OCI-LY3 (cell line): ENCODE measurements around the gene TRRAP.
A peak's percentile ranks its signal among the peaks of the same experiment; 100 is the strongest.
"Not testable (repeated sequence)": the region's sequence is repeated elsewhere in the genome, so short reads cannot be mapped to it uniquely, and the experiment has no call there.

ENCODE experiments used
- H2AFZ ChIP-seq: fragments of 200-600, 300-600 bp; shearing (Covaris generic); 2 replicates; pipeline ENCODE4 v1.6.0; 2014; ENCODE audit warnings: antibody characterized with exemption, low read depth, low read length
- H3K27ac ChIP-seq: fragments of 200-600, 300-600 bp; sonication (generic); 2 replicates; pipeline ENCODE4 v1.5.1; 2014; ENCODE audit warnings: mild to moderate bottlenecking, low read length, moderate library complexity, mixed read lengths
- H3K27me3 ChIP-seq: fragments of 200-600, 300-600 bp; sonication (generic); 2 replicates; pipeline ENCODE4 v1.6.1; 2014; ENCODE audit warnings: low read depth, low read length, mixed read lengths
- H3K36me3 ChIP-seq: fragments of 200-600, 300-600 bp; sonication (generic); replicated peaks from 2 replicates; pipeline ENCODE3; 2014; ENCODE audit warnings: low read depth, low read length, mixed read lengths
- H3K4me1 ChIP-seq: fragments of 300-600, 200-600 bp; sonication (generic); 2 replicates; pipeline ENCODE4 v1.6.1; 2014; ENCODE audit warnings: low read length, mixed read lengths
- H3K4me2 ChIP-seq: fragments of 200-600, 300-600 bp; sonication (generic); 2 replicates; pipeline ENCODE4 v1.6.1; 2014; ENCODE audit warnings: low read length, mixed read lengths
- H3K4me3 ChIP-seq: fragments of 300-600, 200-600 bp; sonication (generic); 2 replicates; pipeline ENCODE4 v1.5.1; 2014; ENCODE audit warnings: antibody characterized with exemption, mild to moderate bottlenecking, low read length, moderate library complexity
- H3K79me2 ChIP-seq: fragments of 300-600, 200-600 bp; shearing (Covaris generic); 2 replicates; pipeline ENCODE4 v1.6.1; 2014; ENCODE audit warnings: mild to moderate bottlenecking, low read length, mixed read lengths
- H3K9ac ChIP-seq: fragments of 300-600, 200-600 bp; shearing (Covaris generic); 2 replicates; pipeline ENCODE4 v1.6.0; 2014; ENCODE audit warnings: mild to moderate bottlenecking, low read length, moderate library complexity
- H3K9me3 ChIP-seq: fragments of 200-600, 300-600 bp; shearing (Covaris generic); 2 replicates; pipeline ENCODE4 v1.6.1; 2014; ENCODE audit warnings: low read length, mixed read lengths; ENCODE audit not compliant: insufficient read depth
- H4K20me1 ChIP-seq: fragments of 200-600, 300-600 bp; sonication (generic); 2 replicates; pipeline ENCODE4 v1.6.1; 2016; ENCODE audit warnings: low read length, mixed read lengths; ENCODE audit not compliant: insufficient read depth
- CTCF ChIP-seq: fragments of 200-600, 300-600 bp; sonication (generic); IDR thresholded peaks from 2 replicates; pipeline ENCODE4 v1.5.1; 2014; ENCODE audit warnings: antibody characterized with exemption, low read length, low read depth
- EZH2phosphoT487 ChIP-seq: fragments of 200-600 bp; shearing (Covaris generic); IDR thresholded peaks from 2 replicates; pipeline ENCODE4 v1.6.1; 2018; ENCODE audit warnings: antibody characterized with exemption, mixed run types, low read depth

The TRRAP gene

GRCh38 chr7:98870121-98870651, 8.1 kb upstream of the TRRAP start:
- H2AFZ ChIP-seq = no peak overlapping the region
- no peaks in the 10 kb centered on the region for H3K9me3 ChIP-seq
- TF ChIP-seq EZH2phosphoT487 (no peak), CTCF (no peak)
- H3K27ac ChIP-seq = no peak overlapping the region
- peak overlapping the region; percentile 56 for H3K4me2 ChIP-seq
- no peaks in the 10 kb centered on the region for H4K20me1 ChIP-seq
- peaks cover 5% of the 10 kb centered on the region for H3K4me1 ChIP-seq
- peaks cover 11% of the 10 kb centered on the region for H3K27me3 ChIP-seq
- H3K36me3 ChIP-seq = no peaks in the 10 kb centered on the region
- H3K9ac ChIP-seq = no peak overlapping the region
- no peaks in the 10 kb centered on the region for H3K79me2 ChIP-seq
- peak overlapping the region; percentile 59 for H3K4me3 ChIP-seq

- Histone ChIP-seq H4K20me1 (no peaks in the 10 kb centered on the region), H3K79me2 (no peaks in the 10 kb centered on the region), H3K4me1 (peaks cover 5% of the 10 kb centered on the region), H3K9ac (no peak overlapping the region), H3K27me3 (peaks cover 11% of the 10 kb centered on the region), H2AFZ (no peak overlapping the region), H3K9me3 (no peaks in the 10 kb centered on the region), H3K4me3 (peak overlapping the region; percentile 59), H3K27ac (no peak overlapping the region), H3K4me2 (peak overlapping the region; percentile 56), H3K36me3 (no peaks in the 10 kb centered on the region)
- no peak for TF ChIP-seq EZH2phosphoT487
- TF ChIP-seq CTCF = no peak
These were observed 7.4 kb upstream of the TRRAP start for GRCh38 chr7:98870807-98871491.

GRCh38 chr7:98872328-98872924, 5.9 kb upstream of the TRRAP start:
- Histone ChIP-seq H3K27me3 (peaks cover 11% of the 10 kb centered on the region), H3K36me3 (no peaks in the 10 kb centered on the region), H3K4me3 (no peak overlapping the region), H4K20me1 (no peaks in the 10 kb centered on the region), H3K27ac (no peak overlapping the region), H3K4me1 (peaks cover 5% of the 10 kb centered on the region), H3K79me2 (no peaks in the 10 kb centered on the region), H3K9me3 (no peaks in the 10 kb centered on the region), H3K4me2 (no peak overlapping the region), H2AFZ (no peak overlapping the region), H3K9ac (no peak overlapping the region)
- peak; percentile 48 for TF ChIP-seq CTCF
- no peak for TF ChIP-seq EZH2phosphoT487

- H2AFZ ChIP-seq, H3K36me3 ChIP-seq: not testable (repeated sequence)
These were observed 4.7 kb upstream of the TRRAP start for GRCh38 chr7:98873610-98874009.

More at GRCh38 chr7:98873610-98874009, 4.7 kb upstream of the TRRAP start:
- not testable (repeated sequence) for H3K4me1 ChIP-seq, H3K4me3 ChIP-seq, H3K9ac ChIP-seq, H4K20me1 ChIP-seq, H3K27ac ChIP-seq, H3K9me3 ChIP-seq, H3K79me2 ChIP-seq, H3K4me2 ChIP-seq, H3K27me3 ChIP-seq
